SH-SY5Y (cell line): Measurements from ENCODE around the gene DRD3.

Experiments
- GATA2 ChIP-seq: IDR thresholded peaks from 2 replicates; pipeline ENCODE4 v1.6.1; 2011; ENCODE audit warnings: mild to moderate bottlenecking, low read depth, low read length
- GATA3 ChIP-seq: IDR thresholded peaks from 2 replicates; pipeline ENCODE4 v1.6.1; 2011; ENCODE audit warnings: low read depth, mild to moderate bottlenecking, low read length, moderate library complexity

GRCh38 chr3:114133947-114134346 is 44.9 kb downstream of the DRD3 start:
- TF ChIP-seq GATA3 (no peak), GATA2 (no peak)
